ELR (cell line): Measurements from ENCODE around the gene CDK18.

Experiments used
- DNase-seq: peaks from one replicate; pipeline ENCODE4 v3.0.0-alpha.2; 2015; ENCODE audit warnings: low read depth

Gene CDK18

GRCh38 chr1:205505076-205505729 lies 734 bp downstream of the CDK18 start:
- no peak for DNase-seq

GRCh38 chr1:205505791-205506190 lies 1.3 kb downstream of the CDK18 start:
- DNase-seq: no peak

- no peak for DNase-seq
These were observed 2.1 kb downstream of the CDK18 start for GRCh38 chr1:205506409-205507200.

GRCh38 chr1:205508227-205508714 lies 3.8 kb downstream of the CDK18 start:
- DNase-seq: no peak

- no peak for DNase-seq
These were observed 6.0 kb downstream of the CDK18 start for GRCh38 chr1:205510308-205510950.

GRCh38 chr1:205510951-205511330 lies 6.5 kb downstream of the CDK18 start:
- DNase-seq: no peak

- DNase-seq: peak; percentile 25
These were observed 7.9 kb downstream of the CDK18 start for GRCh38 chr1:205512059-205513045.

GRCh38 chr1:205513774-205514173 lies 9.3 kb downstream of the CDK18 start:
- no peak for DNase-seq

GRCh38 chr1:205514211-205515142 lies 10.0 kb downstream of the CDK18 start:
- DNase-seq: no peak

GRCh38 chr1:205515781-205516253 lies 11.3 kb downstream of the CDK18 start:
- DNase-seq: no peak

- DNase-seq: no peak
These were observed 11.9 kb downstream of the CDK18 start for GRCh38 chr1:205516362-205516761.

GRCh38 chr1:205517288-205517687 lies 12.8 kb downstream of the CDK18 start:
- no peak for DNase-seq

- no peak for DNase-seq
These were observed 13.3 kb downstream of the CDK18 start for GRCh38 chr1:205517763-205518162.

GRCh38 chr1:205518661-205519540 lies 14.4 kb downstream of the CDK18 start:
- DNase-seq: no peak

- DNase-seq: no peak
These were observed 15.2 kb downstream of the CDK18 start for GRCh38 chr1:205519541-205520131.

- DNase-seq: no peak
These were observed 16.2 kb downstream of the CDK18 start for GRCh38 chr1:205520709-205521108.

GRCh38 chr1:205521686-205522085 lies 17.2 kb downstream of the CDK18 start:
- DNase-seq: no peak

- no peak for DNase-seq
These were observed 18.2 kb downstream of the CDK18 start for GRCh38 chr1:205522692-205523091.

GRCh38 chr1:205523261-205523890 lies 18.9 kb downstream of the CDK18 start:
- DNase-seq: no peak
